ENCODE results near the gene ANKRD52.

Gene ANKRD52

DNA sequence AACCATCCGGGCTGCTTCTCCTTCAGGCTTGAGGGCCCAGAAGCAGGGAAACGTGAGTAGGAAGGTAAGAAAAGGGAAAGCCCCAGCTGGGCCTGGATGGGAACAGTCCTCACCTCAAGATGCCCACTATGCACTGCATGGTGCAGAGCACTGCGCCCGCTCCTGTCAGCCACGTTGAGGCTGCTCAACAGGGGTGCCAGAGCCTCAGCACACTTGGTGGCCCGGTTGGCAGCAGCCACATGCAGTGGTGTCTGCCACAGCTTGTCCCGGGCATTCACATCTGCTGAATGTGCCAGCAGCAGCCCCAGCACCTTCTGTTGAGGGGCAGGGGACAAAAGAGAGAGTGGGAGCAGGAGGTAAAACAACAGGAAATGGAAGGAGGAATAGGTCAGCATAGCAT, 2.5 kb downstream of the ANKRD52 start:
- ATAC-seq: no peak
- TF ChIP-seq ZFP30 (CRISPR knock-in tag; IDR thresholded peaks at IDR 0.05) (no peak), RARB (CRISPR knock-in tag; IDR thresholded peaks at IDR 0.05) (no peak), TSHZ2 (CRISPR knock-in tag; IDR thresholded peaks at IDR 0.05) (no peak), OSR1 (CRISPR knock-in tag; IDR thresholded peaks at IDR 0.05) (no peak), BACH2 (CRISPR knock-in tag; IDR thresholded peaks at IDR 0.05; ENCODE audit: borderline replicate concordance) (no peak), TCF4 (CRISPR knock-in tag; IDR thresholded peaks at IDR 0.05; ENCODE audit: borderline replicate concordance) (no peak), PATZ1 (CRISPR knock-in tag; IDR thresholded peaks at IDR 0.05; ENCODE audit: borderline replicate concordance) (no peak), GLIS3 (CRISPR knock-in tag; IDR thresholded peaks at IDR 0.05) (no peak), ZNF565 (CRISPR knock-in tag; conservative IDR thresholded peaks at IDR 0.05; ENCODE audit: low read depth) (no peak), POU6F1 (CRISPR knock-in tag; IDR thresholded peaks at IDR 0.05; ENCODE audit: borderline replicate concordance, low read depth) (no peak), ISL1 (CRISPR knock-in tag; IDR thresholded peaks at IDR 0.05) (no peak), ESRRG (CRISPR knock-in tag; IDR thresholded peaks at IDR 0.05) (no peak)

DNA sequence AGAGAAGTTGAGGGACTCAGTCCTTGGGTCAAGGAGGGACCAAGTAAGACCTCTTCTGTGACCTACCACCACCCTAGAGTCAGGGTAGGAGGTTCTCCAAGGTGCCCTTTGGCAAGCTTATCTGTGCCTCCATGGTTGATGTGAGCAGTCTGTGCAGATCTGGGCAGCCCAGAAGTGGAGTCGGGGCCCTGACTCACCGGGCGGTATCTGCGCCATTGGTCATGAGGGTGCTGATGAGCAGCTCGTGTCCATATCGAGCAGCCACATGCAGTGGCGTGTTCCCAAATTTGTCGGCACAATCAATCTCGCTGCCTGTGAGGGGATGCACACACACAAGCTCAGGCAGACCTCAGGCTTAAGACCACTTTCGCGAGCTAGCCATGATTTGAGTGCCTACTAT, 5.1 kb downstream of the ANKRD52 start:
- ATAC-seq: no peak
- TF ChIP-seq TSHZ2 (CRISPR knock-in tag; IDR thresholded peaks at IDR 0.05) (no peak), ZFP3 (CRISPR knock-in tag; IDR thresholded peaks at IDR 0.05) (no peak), ARNTL (CRISPR knock-in tag; IDR thresholded peaks at IDR 0.05; ENCODE audit: borderline replicate concordance, low read depth) (no peak), RARB (CRISPR knock-in tag; IDR thresholded peaks at IDR 0.05) (no peak), ESRRG (CRISPR knock-in tag; IDR thresholded peaks at IDR 0.05) (no peak), CREB5 (CRISPR knock-in tag; IDR thresholded peaks at IDR 0.05; ENCODE audit: low read depth) (no peak), ZC3H10 (CRISPR knock-in tag; IDR thresholded peaks at IDR 0.05) (no peak), CSDC2 (CRISPR knock-in tag; IDR thresholded peaks at IDR 0.05) (no peak), TCF4 (CRISPR knock-in tag; IDR thresholded peaks at IDR 0.05; ENCODE audit: borderline replicate concordance) (no peak), BACH2 (CRISPR knock-in tag; IDR thresholded peaks at IDR 0.05; ENCODE audit: borderline replicate concordance) (no peak), SNAI2 (CRISPR knock-in tag; IDR thresholded peaks at IDR 0.05) (no peak), OSR1 (CRISPR knock-in tag; IDR thresholded peaks at IDR 0.05) (no peak), POU6F1 (CRISPR knock-in tag; IDR thresholded peaks at IDR 0.05; ENCODE audit: borderline replicate concordance, low read depth) (no peak)
- TF ChIP-seq, protein P1, sequence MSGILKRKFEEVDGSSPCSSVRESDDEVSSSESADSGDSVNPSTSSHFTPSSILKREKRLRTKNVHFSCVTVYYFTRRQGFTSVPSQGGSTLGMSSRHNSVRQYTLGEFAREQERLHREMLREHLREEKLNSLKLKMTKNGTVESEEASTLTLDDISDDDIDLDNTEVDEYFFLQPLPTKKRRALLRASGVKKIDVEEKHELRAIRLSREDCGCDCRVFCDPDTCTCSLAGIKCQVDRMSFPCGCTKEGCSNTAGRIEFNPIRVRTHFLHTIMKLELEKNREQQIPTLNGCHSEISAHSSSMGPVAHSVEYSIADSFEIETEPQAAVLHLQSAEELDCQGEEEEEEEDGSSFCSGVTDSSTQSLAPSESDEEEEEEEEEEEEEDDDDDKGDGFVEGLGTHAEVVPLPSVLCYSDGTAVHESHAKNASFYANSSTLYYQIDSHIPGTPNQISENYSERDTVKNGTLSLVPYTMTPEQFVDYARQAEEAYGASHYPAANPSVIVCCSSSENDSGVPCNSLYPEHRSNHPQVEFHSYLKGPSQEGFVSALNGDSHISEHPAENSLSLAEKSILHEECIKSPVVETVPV (CRISPR knock-in tag; IDR thresholded peaks at IDR 0.05): no peak

Measured in SK-N-SH treated with all-trans-retinoic acid at 6 μM for 48 hours (cell line).